ENCODE data around the gene SERPINA6.

DNA sequence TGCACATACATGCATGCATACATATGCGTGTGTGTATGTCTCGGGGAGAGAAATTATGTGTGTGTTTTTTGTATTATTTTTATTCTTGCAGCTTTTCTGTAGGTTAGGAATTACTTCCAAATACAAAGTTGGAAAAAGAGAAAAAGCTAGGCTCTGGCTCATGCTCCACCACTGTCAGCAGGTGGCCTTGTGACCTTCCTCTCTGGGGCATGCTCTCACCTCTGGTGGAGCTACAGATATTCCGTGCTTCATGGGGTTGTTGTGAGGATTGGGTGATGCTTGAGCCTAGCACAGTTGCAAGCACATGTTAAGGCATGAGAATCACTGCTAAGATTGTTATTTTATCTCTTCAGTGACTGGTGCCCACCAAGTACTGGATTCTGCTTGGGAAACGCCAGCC lies 6.7 kb upstream of the SERPINA6 start:
- TF ChIP-seq, protein P1, sequence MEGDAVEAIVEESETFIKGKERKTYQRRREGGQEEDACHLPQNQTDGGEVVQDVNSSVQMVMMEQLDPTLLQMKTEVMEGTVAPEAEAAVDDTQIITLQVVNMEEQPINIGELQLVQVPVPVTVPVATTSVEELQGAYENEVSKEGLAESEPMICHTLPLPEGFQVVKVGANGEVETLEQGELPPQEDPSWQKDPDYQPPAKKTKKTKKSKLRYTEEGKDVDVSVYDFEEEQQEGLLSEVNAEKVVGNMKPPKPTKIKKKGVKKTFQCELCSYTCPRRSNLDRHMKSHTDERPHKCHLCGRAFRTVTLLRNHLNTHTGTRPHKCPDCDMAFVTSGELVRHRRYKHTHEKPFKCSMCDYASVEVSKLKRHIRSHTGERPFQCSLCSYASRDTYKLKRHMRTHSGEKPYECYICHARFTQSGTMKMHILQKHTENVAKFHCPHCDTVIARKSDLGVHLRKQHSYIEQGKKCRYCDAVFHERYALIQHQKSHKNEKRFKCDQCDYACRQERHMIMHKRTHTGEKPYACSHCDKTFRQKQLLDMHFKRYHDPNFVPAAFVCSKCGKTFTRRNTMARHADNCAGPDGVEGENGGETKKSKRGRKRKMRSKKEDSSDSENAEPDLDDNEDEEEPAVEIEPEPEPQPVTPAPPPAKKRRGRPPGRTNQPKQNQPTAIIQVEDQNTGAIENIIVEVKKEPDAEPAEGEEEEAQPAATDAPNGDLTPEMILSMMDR (optimal IDR thresholded peaks at IDR 0.05 in 1 of 3, IDR thresholded peaks at IDR 0.05 in 1 of 3, conservative IDR thresholded peaks at IDR 0.05 in 1 of 3; ENCODE audit: extremely low read depth in 1 of 3, insufficient read depth in 2 of 3, low read length in 3 of 3): no peak
- no peak for TF ChIP-seq EZH2 (IDR thresholded peaks at IDR 0.05; ENCODE audit: low read length)
